DMS 273 treated with DMSO at 0.1 percent for 48 hours (cell line): ENCODE measurements around the gene BLOC1S1.
A peak's percentile ranks its signal among the peaks of the same experiment; 100 is the strongest.

Experiments used
- DNase-seq: peaks from one replicate; lab custom pipeline; 2025; lab: John Stamatoyannopoulos, UW

BLOC1S1 gene

DNA sequence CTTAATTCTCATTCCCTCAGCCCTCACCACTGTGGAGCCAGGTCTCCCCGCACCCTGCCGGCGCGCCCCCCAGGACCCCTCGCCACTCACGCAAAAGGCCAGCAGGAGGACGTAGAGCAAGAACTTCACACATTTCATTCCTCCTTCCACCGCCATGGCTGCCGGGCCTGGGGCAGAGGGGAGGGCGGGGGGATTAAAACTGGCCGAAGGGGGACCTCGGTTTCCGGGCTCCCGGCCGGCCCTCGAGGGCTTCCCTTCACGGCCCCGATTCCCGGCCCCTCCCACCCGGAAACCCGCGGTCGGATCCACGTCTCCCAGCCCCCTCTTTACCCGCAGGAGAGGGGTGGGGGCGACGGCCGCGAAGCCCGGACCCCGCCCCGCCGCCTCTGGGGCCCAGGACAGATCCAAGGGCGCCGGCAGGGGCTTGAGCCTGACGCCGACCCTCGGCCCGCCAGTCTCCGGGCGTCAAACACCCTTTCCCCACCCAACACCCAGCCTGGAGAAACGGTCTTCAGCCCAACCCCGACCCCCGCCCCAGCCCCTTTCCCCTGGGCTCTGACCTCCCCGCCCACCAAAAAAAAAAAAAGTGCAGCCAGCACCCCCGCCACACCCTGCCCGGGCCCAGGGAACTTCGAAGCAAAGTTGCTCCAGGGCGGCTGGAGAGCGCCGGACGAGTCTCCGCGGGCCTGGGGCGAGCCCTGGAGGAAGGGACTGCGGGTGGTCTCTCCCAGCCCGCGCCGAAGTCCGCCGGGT, 12.5 kb downstream of the BLOC1S1 start:
- no peak for DNase-seq

DNA sequence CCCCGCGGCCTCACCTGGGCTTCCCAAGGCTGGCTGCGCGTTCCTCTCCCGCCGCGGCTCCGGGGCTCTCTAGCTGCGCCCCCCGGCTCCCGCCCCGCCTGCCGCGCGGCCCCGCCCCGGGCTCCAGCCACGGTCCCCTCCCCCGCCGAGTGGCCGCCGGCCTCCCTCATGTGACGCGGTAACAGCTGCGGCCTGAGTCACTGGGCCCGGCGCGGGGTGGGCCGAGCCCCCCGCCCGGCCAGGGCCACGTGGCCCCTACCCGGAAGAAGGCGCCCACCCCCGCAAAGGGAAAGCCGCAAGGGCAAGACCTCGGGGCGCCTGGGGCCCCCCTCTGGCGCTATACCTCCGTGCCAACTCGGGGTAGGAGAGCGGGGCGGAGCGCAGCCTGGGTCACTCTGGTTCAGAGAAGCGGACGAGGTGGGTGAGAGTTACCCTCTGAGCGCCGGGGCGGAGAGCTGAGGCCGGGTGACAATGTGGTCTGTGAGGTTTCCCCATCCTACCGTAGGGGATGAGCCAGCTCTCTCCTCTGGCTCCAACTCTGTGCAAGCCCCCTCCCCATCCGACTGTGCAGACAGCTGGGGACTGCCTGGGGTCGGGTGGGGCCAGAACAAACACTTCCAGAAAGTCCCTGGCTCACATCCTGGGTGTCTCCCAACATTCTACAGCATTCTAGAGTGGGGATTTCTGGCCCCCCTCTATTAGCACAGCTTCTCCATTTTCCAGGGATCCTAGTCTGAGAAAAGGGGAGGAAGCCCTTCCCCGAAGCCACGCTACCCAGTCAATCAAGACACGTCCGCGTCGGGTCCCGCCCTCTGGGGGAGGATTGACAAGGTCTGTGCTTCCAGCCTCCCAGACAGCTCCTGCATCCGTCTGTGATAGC, 13.3 kb downstream of the BLOC1S1 start, which contains the start of gene CD63:
Gene CD63 (minus strand): TSS at position 71 of the 880 bp plus-strand sequence. CDS start 668 bp downstream, outside the sequence.
- DNase-seq = peak; percentile 68

DNA sequence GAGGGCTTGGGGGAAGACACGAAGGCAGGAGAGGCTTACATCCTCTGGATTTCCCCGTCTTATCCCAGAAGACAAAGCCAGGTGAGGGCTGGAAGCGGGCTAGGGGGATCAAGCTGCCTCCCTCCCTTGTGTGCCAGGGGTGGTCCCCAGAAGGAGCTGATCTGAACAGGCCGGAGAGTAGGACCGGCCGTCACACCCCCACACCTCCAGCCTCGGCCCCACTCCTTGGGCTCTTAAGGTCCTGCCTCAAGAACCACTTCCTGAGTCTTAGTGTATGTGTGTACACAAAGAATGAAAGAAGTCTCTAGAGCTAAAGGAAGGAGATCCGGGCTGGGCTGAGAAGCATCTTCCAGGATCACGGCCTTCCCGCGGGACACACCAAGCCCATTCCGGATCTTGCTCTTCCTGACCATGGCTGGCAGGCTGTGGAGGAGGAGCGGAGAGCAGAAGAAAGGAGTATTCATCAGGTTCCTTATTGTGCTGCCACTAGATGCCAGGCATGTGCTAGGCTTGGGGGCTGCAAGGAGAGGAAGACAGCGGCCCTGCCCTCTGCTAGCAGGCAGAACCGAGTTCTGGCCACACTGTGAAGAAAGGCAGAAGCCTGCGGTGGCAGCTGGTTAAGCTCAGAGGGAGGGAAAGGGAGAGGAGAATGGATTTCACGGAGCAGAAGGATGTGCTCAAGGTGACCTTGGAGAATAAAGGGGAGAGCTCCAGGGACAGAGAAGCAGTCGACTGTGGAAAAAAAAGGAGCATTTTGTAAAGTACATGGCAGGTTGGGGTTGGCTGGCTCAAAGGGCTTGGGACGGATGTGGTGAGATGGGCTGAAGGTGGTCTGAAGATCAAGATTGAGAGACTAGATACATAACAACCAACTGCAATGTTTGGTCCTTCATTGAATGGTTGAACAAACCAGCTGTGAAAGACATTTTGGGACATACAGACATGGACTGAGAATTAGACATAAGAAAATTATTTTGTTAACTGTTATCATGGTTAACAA, 14.3 kb downstream of the BLOC1S1 start:
- DNase-seq = no peak

DNA sequence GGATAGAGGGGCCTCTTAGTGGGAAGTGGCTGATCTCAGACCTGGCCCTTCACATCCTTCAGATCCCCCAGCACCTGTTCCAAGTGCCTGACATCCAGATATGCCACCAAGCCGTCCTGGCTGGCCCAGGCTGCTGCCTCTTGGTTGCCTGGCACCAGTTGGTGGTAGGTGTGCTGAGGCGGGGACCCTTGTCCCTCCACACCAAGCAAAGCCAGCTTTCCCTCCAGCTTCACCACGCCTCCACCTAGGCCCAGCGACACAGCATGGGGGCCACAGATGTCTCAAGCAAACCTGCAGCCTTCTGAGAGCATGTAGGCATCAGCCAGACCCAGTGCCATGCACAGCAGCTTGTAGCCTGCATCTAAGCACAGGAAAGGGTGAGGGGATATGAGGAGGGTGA, 16.4 kb downstream of the BLOC1S1 start:
- no peak for DNase-seq

DNA sequence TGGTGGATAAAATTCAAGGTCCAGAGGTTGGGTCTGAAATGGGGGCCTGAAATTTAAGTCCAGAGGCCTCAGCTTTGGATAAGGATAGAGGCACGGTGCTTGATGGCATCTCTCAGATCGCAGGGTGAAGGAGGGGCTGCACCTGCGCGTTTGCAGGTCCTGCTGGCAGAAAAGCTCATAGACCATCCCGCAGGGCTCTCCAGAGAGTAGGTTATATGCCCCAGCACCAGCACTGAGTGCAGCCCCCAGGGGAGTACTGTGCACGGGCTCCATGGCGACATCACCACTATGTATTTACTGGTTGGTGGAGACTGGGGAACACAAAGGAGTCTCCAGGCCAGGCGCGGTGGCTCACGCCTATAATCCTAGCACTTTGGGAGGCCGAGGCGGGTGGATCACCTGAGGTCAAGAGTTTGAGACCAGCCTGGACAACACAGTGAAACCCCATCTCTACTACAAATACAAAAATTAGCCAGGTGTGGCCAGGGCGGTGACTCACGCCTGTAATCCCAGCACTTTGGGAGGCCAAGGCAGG, 17.2 kb downstream of the BLOC1S1 start:
- DNase-seq = no peak

DNA sequence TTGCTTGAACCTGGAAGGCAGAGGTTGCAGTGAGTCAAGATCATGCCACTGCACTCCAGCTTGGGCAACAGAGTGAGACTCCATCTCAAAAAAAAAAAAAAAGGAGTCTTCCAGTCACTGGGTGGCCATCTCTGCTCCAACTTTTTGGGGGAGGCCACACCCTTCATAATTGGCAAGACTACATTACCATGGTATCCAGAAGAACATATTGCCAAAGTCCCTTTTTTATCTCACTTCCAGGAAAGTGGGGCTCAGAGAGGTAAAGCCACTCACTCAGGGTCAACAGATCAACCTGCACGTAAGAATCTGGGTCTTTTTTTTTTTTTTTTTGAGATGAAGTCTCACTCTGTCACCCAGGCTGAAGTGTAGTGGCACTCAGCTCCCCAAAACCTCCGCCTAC, 18.0 kb downstream of the BLOC1S1 start:
- DNase-seq = no peak

DNA sequence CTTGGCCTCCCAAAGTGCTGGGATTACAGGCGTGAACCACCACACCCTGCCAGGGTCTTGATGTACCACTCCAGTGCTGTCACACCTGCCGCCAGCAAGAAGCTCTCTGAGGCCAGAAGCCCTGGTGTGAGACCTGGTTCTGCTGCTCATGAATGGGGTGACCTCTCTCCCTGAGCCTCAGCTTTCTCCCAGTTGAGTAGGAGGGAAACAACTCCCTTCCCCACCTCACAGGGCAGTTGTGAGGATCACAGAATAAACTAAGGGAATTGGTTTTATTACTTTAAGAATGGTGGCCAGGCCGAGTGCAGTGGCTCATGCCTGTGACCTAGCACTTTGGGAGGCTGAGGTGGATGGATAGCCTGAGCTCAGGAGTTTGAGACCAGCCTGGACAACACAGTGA, 18.7 kb downstream of the BLOC1S1 start:
- no peak for DNase-seq

DNA sequence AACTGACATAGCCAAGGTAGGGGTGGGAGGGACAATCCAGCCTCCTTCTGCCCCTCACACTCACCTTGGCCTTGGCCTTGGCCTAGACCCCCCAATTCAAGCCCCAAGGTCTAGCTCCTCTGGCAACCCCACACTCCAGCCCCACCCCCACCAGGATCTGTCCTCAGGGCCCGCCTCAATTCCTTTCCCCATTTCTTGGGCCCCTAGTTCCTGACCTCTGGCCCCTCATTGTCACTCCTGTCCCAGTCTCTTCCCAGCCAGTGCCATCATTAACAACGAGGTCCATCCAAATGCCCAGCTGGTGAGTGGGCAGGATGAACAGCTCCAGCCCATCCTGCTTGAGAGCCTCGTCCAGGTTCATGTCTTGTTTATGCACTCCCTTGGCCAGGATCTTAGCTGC, 20.2 kb downstream of the BLOC1S1 start:
- DNase-seq = no peak

DNA sequence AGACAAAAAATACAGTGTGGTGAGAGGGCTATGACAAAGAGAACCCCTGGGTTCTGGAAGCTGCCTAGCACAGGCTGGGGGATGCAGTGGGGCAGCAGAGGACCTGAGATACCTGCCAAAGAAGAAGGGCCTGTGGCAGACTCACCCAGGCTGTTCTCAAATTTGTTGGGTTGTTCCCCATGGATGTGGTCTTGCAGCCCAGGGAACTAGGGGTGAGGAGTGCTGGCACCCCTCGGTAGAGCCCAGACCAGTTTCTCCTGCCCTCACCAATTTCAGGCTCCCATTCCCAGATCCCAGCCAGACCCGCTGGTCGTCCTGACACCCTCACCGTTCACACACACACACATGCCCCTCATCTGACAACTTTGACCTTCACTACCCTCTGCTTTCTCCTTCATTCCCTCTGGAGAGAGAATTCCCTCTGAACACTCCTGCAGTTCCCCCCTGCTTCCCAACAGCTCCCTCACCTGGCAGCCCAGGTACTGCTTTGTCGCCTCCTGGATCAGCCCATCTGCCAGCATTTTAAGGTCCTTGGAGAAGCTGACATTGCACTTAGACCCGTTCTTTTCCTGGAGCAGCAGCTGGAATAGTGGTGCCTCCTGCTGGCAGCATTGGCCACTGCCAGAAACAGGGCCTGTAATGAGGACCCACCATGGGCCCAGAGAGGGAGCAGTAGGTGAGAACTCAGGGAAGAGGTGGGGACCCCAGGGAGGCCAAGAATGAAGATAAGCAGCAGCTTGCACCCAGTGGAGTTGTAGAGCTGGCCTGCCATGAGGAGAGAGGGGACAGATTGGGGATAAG, 21.1 kb downstream of the BLOC1S1 start:
- DNase-seq = peak; percentile 67

DNA sequence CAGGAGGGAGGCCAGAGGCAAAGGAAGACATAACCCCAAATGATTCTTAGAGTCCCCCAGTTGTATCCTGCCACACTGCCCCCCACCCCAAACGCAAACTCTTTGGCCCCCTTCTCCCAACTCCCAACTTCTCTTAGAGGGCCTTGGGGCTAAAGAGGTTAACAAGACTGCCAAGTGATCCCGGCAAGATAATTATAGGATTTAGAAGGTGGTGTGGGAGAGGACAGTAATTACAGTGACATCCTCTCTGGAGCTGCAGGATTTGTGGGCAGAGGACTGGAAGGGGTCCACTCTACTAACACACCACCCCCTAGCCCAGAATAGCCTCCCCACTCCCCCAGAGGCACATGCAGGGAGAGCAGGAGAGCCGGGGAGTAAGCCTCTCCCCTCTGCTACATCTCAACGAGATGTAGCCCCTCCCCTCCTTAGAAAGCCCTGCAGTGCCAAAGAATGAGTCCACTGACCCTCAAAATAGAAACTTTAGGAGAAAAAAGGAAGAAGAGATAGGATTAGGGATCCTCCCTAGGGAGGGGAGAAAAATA, 21.8 kb downstream of the BLOC1S1 start:
- DNase-seq = no peak

DNA sequence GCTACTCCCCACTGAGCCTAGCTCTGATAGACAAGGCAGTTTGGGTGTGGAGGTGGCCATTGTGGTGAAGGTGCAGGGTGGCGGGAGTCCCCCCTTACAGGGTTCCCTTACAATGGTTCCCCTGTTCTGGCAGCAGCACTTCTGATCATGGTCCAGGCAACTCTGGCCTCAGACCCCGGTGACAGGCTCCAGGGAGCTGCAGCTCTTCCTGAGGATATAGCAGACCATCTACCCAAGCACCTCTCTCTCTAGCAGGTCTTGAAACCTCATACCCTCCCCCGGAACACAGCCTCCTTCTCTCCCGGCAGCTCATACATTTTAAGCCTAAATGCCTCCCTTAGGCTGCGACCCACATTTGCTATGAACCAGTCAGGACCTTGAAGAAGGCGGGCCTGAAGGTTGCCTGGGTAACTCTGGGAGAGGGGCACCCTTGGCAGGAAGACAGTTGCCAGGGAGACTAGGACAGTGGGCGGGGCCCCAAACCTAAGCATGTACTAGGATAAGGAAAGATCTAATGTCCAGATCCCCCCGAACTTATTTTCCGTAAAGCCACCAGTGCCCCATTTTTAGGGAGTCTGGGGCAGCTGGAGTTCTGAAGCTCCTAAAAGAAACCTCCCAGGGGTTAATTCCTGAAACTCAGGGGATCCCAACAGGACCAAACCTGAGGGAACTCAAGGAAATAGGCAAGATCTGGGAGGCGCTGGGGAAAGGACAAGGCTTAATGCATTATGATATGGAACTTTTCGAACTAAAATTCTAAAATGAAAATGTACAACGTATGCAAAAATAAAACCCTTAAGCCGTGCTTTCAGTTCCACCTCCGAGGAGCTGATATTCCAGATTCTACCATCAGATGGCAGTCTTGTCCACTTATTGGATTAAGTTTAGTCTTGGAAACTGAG, 22.5 kb downstream of the BLOC1S1 start:
- DNase-seq = peak; percentile 70

DNA sequence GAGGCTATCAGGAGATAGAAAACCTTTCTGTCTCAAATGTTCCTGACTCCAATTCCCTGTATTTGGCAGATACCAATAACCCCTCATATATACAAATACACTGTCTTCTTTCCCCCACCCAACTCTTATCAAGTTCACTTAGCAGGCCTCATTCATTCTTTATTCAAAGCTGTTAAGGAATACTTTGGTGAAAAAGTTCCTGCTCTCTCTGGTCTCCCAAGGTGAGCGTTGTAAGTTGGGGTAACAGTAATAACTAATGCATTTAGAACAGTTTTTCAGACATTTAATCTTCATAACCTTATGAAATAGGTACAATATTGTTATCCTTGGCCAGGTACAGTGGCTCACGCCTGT, 23.2 kb downstream of the BLOC1S1 start:
- no peak for DNase-seq

DNA sequence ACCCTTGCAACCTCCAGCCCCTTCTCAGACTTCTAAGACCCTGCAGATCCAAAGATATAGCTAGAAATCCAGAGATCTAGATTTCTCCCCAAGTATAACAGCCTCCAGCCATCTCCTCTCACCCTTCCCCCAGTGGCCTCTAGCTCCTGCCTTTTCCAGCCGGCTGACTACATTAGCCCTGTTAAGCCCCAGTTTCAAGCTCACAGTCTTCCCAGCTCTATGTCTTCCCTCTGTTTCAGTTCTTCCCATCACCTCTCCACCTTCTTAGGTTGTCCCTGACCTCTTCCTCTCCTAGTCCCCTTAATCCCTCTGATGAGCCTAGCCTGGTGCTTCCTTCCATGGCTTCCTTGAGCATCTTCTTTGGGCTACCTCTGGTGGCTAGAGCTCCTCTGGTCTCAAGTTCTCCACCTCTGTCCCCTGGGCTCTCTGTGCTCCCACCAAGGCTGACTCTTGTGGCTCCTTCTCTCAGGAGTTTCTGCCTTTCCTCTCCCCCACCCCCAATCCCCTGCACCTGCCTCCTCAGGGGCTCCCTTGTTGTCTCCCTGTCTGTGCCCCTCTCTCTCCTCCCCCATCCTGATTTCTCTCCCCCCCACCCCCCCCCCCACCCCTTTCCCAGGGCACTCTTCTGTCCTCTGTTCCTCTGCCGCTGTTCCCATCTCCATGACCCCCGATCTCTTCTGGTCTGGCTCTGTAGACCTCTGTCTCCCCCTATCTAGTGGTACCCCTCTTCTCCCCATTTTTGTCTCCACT, 26.3 kb downstream of the BLOC1S1 start:
- DNase-seq = no peak

DNA sequence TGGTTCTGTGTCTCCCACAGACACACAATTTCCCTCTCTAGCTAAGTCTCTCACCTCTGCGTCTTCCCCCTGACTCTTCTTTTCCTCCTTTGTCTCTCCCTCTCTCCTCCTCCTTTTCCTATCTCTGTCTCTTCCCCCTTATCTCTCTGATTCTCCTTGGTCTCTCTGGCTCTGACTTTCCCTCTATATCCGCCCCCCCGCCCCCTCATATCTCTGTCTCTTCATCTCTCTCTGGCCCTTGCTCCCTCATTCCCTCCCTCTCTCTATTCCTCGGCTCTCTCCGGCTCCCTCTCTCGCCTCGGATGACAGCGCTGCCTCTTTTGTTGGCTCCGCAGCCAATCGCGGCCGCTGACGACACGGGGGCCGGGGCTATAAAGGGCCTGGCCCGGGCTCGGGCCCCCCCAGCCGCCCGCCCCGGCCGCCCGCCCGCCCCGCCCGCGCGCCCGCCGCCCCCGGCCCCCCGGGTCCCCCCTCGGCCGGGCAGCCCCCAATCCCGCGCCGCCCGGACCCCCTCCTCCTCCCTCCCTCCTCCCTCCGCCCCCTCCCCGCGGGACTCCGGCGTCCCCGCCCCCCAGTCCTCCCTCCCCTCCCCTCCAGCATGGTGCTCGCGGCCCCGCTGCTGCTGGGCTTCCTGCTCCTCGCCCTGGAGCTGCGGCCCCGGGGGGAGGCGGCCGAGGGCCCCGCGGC, 27.0 kb downstream of the BLOC1S1 start, which contains the start of gene GDF11:
Gene GDF11 (plus strand): TSS at position 404 of the 687 bp plus-strand sequence. CDS start 195 bp downstream, at position 599.
- DNase-seq = no peak

DNA sequence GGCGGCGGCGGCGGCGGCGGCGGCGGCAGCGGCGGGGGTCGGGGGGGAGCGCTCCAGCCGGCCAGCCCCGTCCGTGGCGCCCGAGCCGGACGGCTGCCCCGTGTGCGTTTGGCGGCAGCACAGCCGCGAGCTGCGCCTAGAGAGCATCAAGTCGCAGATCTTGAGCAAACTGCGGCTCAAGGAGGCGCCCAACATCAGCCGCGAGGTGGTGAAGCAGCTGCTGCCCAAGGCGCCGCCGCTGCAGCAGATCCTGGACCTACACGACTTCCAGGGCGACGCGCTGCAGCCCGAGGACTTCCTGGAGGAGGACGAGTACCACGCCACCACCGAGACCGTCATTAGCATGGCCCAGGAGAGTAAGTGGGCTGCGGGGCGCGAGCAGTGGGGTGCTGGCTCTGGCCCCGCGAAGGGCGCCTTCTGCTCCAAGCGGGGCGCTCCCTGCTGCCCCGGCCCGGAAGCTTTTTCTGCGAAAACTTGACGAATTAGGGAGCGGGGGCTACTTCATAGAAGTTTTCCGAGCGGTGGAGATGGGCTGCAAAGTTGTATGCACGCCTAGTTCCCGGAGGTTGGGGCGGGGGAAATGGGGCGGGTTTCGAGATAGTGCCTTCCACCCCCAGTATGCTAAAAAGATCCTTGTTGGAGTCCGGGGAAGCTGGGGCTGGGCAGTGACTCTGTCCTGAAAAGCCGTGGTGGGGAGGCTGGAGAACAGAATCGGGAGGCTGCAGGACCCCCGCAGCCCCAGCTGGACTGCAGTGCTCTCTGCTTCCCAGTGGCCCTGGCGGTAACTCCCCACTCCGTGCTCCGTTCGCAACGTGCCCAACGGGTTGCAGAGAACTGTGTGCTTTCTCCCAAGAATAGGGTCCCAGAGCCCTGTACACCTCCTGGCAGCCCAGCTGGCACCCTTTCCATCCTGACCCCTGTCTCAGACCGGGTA, 27.8 kb downstream of the BLOC1S1 start:
- no peak for DNase-seq

DNA sequence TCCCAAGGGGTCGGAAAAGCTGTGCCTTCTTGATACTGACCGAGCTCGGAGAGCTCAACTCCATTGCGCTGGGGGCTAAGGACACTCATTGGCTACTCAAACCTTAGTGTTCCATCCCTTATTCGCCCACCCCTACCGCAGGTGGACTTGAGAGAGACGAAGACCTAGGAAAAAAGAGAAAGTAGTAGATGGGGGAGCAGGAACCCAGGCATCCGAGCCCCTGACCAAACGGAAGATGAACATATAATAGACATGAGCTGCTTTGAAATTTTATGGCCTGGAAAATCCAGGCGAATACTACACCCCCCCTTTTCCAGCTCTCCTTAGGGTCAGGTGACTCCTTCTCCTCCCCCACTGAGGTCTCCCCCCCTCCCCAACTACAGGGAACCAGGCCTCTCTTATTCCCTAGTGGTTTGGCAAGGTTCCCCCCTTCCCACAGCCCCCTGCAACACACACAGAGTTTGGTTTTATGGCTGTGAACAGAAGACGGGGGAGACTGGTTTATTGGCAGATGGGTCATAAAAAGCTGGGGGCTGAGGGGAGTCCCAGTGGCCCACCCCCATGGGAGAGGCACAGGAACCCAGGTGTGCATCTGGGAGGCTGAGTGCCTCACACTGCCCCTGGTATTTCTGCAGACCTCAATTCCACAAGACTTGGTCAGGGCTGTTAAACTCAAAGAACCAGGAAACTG, 28.6 kb downstream of the BLOC1S1 start:
- DNase-seq = no peak
